Activated CD8-positive, alpha-beta memory T cell treated with anti-CD3 and anti-CD28 coated beads, Interleukin-2, amount 10 ng/mL, durations not matched to agents 7 days and 5 days (primary cell): ENCODE measurements around the gene CCDC190. TPM values are rescaled to one million over a fixed set of nuclear protein-coding genes. Genes with fewer than 3 reads are reported as not detected.
"Not testable (repeated sequence)": the region's sequence is repeated elsewhere in the genome, so short reads cannot be mapped to it uniquely, and the experiment has no call there.

Experiments used
- ATAC-seq: fragments of 150-1000 bp; cut with Tn5 transposase; one replicate; pipeline ENCODE4 v1.10.0; 2021; ENCODE audit warnings: moderate library complexity
- CTCF ChIA-PET: fragments of 350-600 bp; sonication (Branson Sonifier 250); formaldehyde crosslinking; loops from one replicate; lab custom pipeline; 2021; ENCODE audit warnings: antibody characterized with exemption; lab: Charles Lee
- DNase-seq: peaks from one replicate; pipeline ENCODE4 v3.0.0-alpha.2; 2020
- H3K27ac Mint-ChIP-seq: one replicate; pipeline ENCODE4 v1.8.0; 2021; ENCODE audit warnings: mild to moderate bottlenecking, mixed read lengths
- H3K27me3 Mint-ChIP-seq: one replicate; pipeline ENCODE4 v1.8.0; 2021; ENCODE audit warnings: mixed read lengths
- H3K36me3 Mint-ChIP-seq: one replicate; pipeline ENCODE4 v1.8.0; 2021; ENCODE audit warnings: mild to moderate bottlenecking, mixed read lengths
- H3K4me1 Mint-ChIP-seq: one replicate; pipeline ENCODE4 v1.8.0; 2021; ENCODE audit warnings: mixed read lengths
- H3K4me3 Mint-ChIP-seq: one replicate; pipeline ENCODE4 v1.8.0; 2021; ENCODE audit warnings: mild to moderate bottlenecking, moderate library complexity, mixed read lengths
- H3K9me3 Mint-ChIP-seq: one replicate; pipeline ENCODE4 v1.8.0; 2022; ENCODE audit warnings: low read depth, mixed read lengths
- total RNA-seq, 2 experiments: library from RNA; stranded (reverse); gene quantifications; one replicate each; pipeline ENCODE4 v1.2.3, GENCODE V29; 2021

CCDC190 gene
- total RNA-seq, 2 experiments from 2014 or later, result not detected

GRCh38 chr1:162871417-162871816, 10.4 kb upstream of the CCDC190 start:
- H3K27me3 Mint-ChIP-seq, result peaks cover 46% of the 10 kb centered on the region
- H3K4me3 Mint-ChIP-seq, DNase-seq, H3K9me3 Mint-ChIP-seq, H3K27ac Mint-ChIP-seq, ATAC-seq, H3K36me3 Mint-ChIP-seq, H3K4me1 Mint-ChIP-seq: not testable (repeated sequence)
- CTCF ChIA-PET, result interaction anchor here (1.3 kb wide), 1 partner anchor 12 kb away, joined by 4 read pairs; no protein-coding TSS in a partner anchor

- ATAC-seq (no peak), DNase-seq (no peak)
- H3K9me3 Mint-ChIP-seq, result no peaks in the 10 kb centered on the region
- no peak overlapping the region for H3K27ac Mint-ChIP-seq
- H3K4me3 Mint-ChIP-seq, result no peak overlapping the region
- peaks cover 36% of the 10 kb centered on the region for H3K27me3 Mint-ChIP-seq
- CTCF ChIA-PET, result interaction anchor here (0.6 kb wide), 1 partner anchor 23 kb away, joined by 3 read pairs; no protein-coding TSS in a partner anchor
- no peaks in the 10 kb centered on the region for H3K4me1 Mint-ChIP-seq
- no peaks in the 10 kb centered on the region for H3K36me3 Mint-ChIP-seq
Observed at GRCh38 chr1:162868972-162869371, 8.0 kb upstream of the CCDC190 start.

- Mint-ChIP-seq H3K36me3 (no peaks in the 10 kb centered on the region), H3K4me1 (no peaks in the 10 kb centered on the region)
Observed at GRCh38 chr1:162861625-162862024, 650 bp upstream of the CCDC190 start.

GRCh38 chr1:162859191-162859590, 1.8 kb downstream of the CCDC190 start:
- CTCF ChIA-PET, result interaction anchor here (1.7 kb wide), 1 partner anchor 13 kb away, joined by 4 read pairs; no protein-coding TSS in a partner anchor
- Mint-ChIP-seq H3K9me3 (no peaks in the 10 kb centered on the region), H3K27ac (no peak overlapping the region), H3K36me3 (no peaks in the 10 kb centered on the region), H3K27me3 (peaks cover 20% of the 10 kb centered on the region), H3K4me1 (no peaks in the 10 kb centered on the region), H3K4me3 (no peak overlapping the region)
- ATAC-seq (no peak), DNase-seq (no peak)

More at GRCh38 chr1:162861625-162862024, 650 bp upstream of the CCDC190 start:
- no peak overlapping the region for H3K4me3 Mint-ChIP-seq
- H3K27ac Mint-ChIP-seq, result no peak overlapping the region
- peaks cover 21% of the 10 kb centered on the region for H3K27me3 Mint-ChIP-seq
- H3K9me3 Mint-ChIP-seq, result no peaks in the 10 kb centered on the region
- ATAC-seq (no peak), DNase-seq (no peak)
- CTCF ChIA-PET, result interaction anchor here (1.0 to 1.7 kb wide), 2 partner anchors 13 to 15 kb away, joined by 3 to 6 read pairs; no protein-coding TSS in a partner anchor

GRCh38 chr1:162857850-162858249, 3.1 kb downstream of the CCDC190 start:
- ATAC-seq (no peak), DNase-seq (no peak)
- Mint-ChIP-seq H3K36me3 (no peaks in the 10 kb centered on the region), H3K4me3 (no peak overlapping the region), H3K9me3 (no peaks in the 10 kb centered on the region), H3K4me1 (no peaks in the 10 kb centered on the region), H3K27me3 (peaks cover 10% of the 10 kb centered on the region), H3K27ac (no peak overlapping the region)
- CTCF ChIA-PET, result no interaction called here

GRCh38 chr1:162856260-162856659, 4.7 kb downstream of the CCDC190 start:
- Mint-ChIP-seq H3K4me1 (no peaks in the 10 kb centered on the region), H3K27me3 (peaks cover 14% of the 10 kb centered on the region), H3K27ac (no peak overlapping the region), H3K9me3 (no peaks in the 10 kb centered on the region), H3K36me3 (no peaks in the 10 kb centered on the region), H3K4me3 (no peak overlapping the region)
- DNase-seq, result no peak
- CTCF ChIA-PET, result interaction anchor here (1.5 kb wide), 1 partner anchor 9 kb away, joined by 10 read pairs; no protein-coding TSS in a partner anchor
- no peak for ATAC-seq

GRCh38 chr1:162855461-162856150, 5.4 kb downstream of the CCDC190 start:
- no peaks in the 10 kb centered on the region for H3K4me1 Mint-ChIP-seq
- no peak for DNase-seq
- no peak overlapping the region for H3K4me3 Mint-ChIP-seq
- no peaks in the 10 kb centered on the region for H3K36me3 Mint-ChIP-seq
- CTCF ChIA-PET, result interaction anchor here (1.5 to 2.7 kb wide), 2 partner anchors 8 to 460 kb away, joined by 10 to 18 read pairs; no protein-coding TSS in a partner anchor
- no peaks in the 10 kb centered on the region for H3K9me3 Mint-ChIP-seq
- peaks cover 19% of the 10 kb centered on the region for H3K27me3 Mint-ChIP-seq
- no peak for ATAC-seq
- H3K27ac Mint-ChIP-seq, result no peak overlapping the region

- Mint-ChIP-seq H3K4me3 (no peak overlapping the region), H3K27me3 (peaks cover 15% of the 10 kb centered on the region), H3K27ac (no peak overlapping the region), H3K36me3 (no peaks in the 10 kb centered on the region), H3K9me3 (no peaks in the 10 kb centered on the region), H3K4me1 (no peaks in the 10 kb centered on the region)
- CTCF ChIA-PET, result interaction anchor here (0.8 to 2.7 kb wide), 11 partner anchors 17 to 467 kb away, joined by 3 to 18 read pairs (median 4); partner anchors contain the start of gene NUF2
- ATAC-seq (peak; percentile 70), DNase-seq (peak; percentile 69)
Observed at GRCh38 chr1:162854245-162854882, 6.6 kb downstream of the CCDC190 start.

GRCh38 chr1:162851341-162851740, 9.6 kb downstream of the CCDC190 start:
- Mint-ChIP-seq H3K36me3 (no peaks in the 10 kb centered on the region), H3K9me3 (no peaks in the 10 kb centered on the region), H3K27me3 (peaks cover 15% of the 10 kb centered on the region), H3K4me1 (no peaks in the 10 kb centered on the region), H3K27ac (no peak overlapping the region), H3K4me3 (no peak overlapping the region)
- DNase-seq (no peak), ATAC-seq (no peak)
- CTCF ChIA-PET, result no interaction called here

GRCh38 chr1:162849711-162850110, 11.3 kb downstream of the CCDC190 start:
- no peaks in the 10 kb centered on the region for H3K4me1 Mint-ChIP-seq
- H3K27ac Mint-ChIP-seq, result no peak overlapping the region
- no peak for ATAC-seq
- no peak for DNase-seq
- no peaks in the 10 kb centered on the region for H3K36me3 Mint-ChIP-seq
- no peaks in the 10 kb centered on the region for H3K9me3 Mint-ChIP-seq
- no peak overlapping the region for H3K4me3 Mint-ChIP-seq
- H3K27me3 Mint-ChIP-seq, result peaks cover 24% of the 10 kb centered on the region
- CTCF ChIA-PET, result interaction anchor here (1.0 to 2.7 kb wide), 3 partner anchors 12 to 466 kb away, joined by 3 to 9 read pairs (median 8); no protein-coding TSS in a partner anchor

- Mint-ChIP-seq H3K36me3 (no peaks in the 10 kb centered on the region), H3K27me3 (peaks cover 30% of the 10 kb centered on the region), H3K27ac (no peak overlapping the region), H3K4me3 (no peak overlapping the region), H3K4me1 (no peaks in the 10 kb centered on the region), H3K9me3 (no peaks in the 10 kb centered on the region)
- peak; percentile 42 for ATAC-seq
- CTCF ChIA-PET, result interaction anchor here (0.5 to 2.7 kb wide), 13 partner anchors 9 to 469 kb away, joined by 3 to 10 read pairs (median 3); no protein-coding TSS in a partner anchor
- peak; percentile 85 for DNase-seq
Observed at GRCh38 chr1:162847839-162848453, 13.0 kb downstream of the CCDC190 start.

GRCh38 chr1:162846256-162847212, 14.4 kb downstream of the CCDC190 start:
- no peaks in the 10 kb centered on the region for H3K36me3 Mint-ChIP-seq

More at GRCh38 chr1:162846256-162847212, 14.4 kb downstream of the CCDC190 start:
- DNase-seq, result no peak
- H3K4me3 Mint-ChIP-seq, result no peak overlapping the region
- ATAC-seq, result no peak
- no peak overlapping the region for H3K27ac Mint-ChIP-seq
- H3K4me1 Mint-ChIP-seq, result no peaks in the 10 kb centered on the region
- CTCF ChIA-PET, result interaction anchor here (0.7 to 2.1 kb wide), 5 partner anchors 10 to 469 kb away, joined by 3 to 10 read pairs (median 6); partner anchors contain the start of gene CCDC190
- H3K27me3 Mint-ChIP-seq, result peaks cover 29% of the 10 kb centered on the region
- no peaks in the 10 kb centered on the region for H3K9me3 Mint-ChIP-seq
